GM10266 (cell line): ENCODE results near the gene FCHSD2.

Experiments used
- DNase-seq: peaks from one replicate; pipeline ENCODE4 v3.0.0; 2012; ENCODE audit errors: extremely low spot score
- TF ChIP-seq, protein P1 (sequence below): IDR thresholded peaks from 2 replicates; pipeline ENCODE4 v1.5.1; 2012; ENCODE audit warnings: mild to moderate bottlenecking, low read depth; ENCODE audit not compliant: control insufficient read depth, insufficient read depth; ENCODE audit errors: missing control alignments

The FCHSD2 gene

DNA sequence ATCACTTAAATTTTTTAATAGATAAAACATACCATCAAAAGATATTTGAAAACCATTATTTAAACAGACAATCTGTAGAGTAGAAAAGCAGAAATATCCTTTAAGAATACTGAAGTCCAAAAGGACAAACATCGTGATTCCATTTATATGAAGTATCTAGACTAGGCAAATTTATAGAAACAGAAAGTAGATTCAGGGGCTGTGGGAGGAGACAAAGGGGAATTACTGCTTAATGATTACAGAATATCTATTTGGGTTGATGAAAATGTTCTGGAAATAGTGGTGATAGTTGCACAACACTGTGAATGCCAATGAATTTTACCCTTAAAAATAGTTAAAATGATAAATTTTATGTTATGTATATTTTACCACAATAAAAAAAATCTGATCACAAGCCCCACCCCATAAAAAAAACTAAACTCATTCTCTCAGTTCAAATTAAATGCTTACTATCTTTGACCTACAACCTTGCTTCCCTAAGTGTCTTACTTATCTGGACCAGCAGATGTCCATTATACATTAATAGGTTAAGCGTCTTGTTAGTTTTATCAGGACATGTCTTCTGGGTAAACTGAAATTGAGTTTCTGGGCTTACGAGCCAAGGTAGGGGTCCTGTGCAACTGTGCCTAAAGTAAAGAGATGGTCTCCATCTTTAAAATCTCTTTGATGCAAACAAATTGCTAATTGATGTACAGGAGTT, 86.3 kb downstream of the FCHSD2 start:
- TF ChIP-seq, protein P1, sequence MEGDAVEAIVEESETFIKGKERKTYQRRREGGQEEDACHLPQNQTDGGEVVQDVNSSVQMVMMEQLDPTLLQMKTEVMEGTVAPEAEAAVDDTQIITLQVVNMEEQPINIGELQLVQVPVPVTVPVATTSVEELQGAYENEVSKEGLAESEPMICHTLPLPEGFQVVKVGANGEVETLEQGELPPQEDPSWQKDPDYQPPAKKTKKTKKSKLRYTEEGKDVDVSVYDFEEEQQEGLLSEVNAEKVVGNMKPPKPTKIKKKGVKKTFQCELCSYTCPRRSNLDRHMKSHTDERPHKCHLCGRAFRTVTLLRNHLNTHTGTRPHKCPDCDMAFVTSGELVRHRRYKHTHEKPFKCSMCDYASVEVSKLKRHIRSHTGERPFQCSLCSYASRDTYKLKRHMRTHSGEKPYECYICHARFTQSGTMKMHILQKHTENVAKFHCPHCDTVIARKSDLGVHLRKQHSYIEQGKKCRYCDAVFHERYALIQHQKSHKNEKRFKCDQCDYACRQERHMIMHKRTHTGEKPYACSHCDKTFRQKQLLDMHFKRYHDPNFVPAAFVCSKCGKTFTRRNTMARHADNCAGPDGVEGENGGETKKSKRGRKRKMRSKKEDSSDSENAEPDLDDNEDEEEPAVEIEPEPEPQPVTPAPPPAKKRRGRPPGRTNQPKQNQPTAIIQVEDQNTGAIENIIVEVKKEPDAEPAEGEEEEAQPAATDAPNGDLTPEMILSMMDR, result no peak
- no peak for DNase-seq

DNA sequence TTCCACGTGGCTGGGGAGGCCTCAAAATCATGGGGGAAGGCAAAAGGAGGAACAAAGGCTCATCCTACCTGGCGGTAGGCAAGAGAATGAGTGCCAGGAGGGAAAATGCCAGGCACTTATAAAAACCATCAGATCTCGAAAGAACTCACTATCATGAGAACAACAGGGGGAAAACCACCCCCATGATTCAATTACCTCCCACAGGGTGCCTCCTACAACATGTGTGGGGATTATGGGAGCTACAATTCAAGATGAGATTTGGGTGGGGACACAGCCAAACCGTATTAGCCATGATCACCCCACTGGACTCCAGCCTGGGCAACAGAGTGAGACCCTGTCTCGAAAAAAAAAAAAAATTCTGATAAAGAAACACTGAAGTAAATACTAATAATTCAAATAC, 87.1 kb downstream of the FCHSD2 start:
- TF ChIP-seq, protein P1, result no peak
- DNase-seq, result no peak

DNA sequence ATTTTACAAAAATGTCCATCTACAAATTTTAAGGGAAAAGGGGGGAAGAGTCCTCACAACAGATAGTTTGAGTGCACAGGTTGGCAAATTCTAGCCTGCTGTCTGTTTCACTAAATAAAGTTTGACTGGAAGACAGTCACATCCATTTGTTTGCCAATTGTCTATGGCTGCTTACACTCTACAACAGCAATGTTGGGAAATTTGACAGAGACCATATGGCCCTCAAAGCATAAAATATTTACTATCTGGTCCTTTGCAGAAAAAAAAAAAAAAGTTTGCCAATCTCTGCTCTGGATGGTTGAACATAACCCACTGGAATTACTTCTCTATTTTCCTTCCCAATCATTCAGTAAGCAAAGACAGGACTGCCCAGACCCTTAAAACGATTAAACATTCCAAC, 88.2 kb downstream of the FCHSD2 start:
- TF ChIP-seq, protein P1, result no peak

DNA sequence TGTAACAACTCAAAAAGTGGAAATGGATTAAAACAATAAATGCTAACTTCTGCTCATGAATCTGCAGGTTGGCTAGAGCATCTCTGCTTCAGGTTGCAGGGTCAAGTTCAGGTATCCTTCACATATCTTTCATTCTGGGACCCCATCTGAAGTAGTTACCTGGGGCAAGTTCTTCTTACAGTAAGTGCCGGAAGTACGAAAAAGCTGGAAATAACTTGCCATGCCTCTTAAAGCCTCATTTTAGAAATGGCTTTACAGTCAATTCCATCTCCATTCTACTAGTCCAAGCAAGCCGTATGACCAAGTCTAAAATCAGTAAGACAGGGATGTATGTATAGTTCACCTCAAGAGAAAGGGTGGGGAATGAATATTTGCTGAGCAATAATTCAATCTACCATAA, 93.7 kb downstream of the FCHSD2 start:
- TF ChIP-seq, protein P1, result no peak
- DNase-seq, result no peak

More for the DNA sequence above, 88.2 kb downstream of the FCHSD2 start:
- no peak for DNase-seq

DNA sequence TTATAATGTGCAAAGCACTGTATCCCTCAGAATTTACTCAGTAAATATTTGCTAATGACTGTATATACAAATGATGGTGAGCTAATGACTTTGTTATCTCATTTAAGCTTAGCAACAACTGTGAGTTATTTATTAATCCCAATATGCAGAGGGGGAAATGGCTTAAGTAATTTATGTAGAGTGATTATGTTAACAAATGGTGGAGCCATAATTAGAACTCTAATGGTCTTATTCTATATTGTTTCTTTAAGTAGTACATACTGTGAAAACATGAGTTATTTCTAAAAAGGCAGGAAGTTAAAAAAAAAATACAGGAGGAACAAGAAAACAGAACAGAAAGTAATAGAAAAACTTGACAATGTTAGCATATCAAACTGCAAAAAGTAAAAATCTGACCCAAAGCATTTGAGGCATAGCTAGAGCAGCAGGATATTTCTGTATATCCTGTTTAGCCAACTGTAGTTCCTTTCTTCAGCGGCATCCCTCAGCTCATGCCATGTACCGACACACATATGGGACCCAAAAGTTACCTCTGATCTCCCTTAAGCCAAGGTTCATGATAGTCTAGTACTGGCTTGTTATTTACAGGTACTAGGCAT, 94.2 kb downstream of the FCHSD2 start:
- peak; percentile 14 for DNase-seq
- TF ChIP-seq, protein P1, result no peak

DNA sequence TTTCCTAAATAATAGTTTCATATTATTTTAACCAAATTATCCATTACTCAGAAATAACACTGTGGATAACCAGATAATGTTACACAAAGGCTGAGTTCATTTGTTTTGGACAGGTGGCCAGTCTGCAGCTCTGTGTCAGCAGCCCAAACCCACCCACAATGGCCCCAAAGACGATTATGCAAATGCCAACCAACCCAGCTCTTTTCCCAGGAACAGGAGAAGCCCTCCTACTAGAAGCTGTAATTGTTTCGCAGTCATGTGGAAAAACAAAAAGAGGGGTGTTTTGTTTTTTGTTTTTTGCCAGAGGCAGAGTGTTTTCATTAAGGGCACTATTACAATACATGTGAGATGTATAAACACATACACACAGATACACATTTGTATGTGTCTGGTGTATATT, 102.1 kb downstream of the FCHSD2 start:
- TF ChIP-seq, protein P1, result no peak
- no peak for DNase-seq

DNA sequence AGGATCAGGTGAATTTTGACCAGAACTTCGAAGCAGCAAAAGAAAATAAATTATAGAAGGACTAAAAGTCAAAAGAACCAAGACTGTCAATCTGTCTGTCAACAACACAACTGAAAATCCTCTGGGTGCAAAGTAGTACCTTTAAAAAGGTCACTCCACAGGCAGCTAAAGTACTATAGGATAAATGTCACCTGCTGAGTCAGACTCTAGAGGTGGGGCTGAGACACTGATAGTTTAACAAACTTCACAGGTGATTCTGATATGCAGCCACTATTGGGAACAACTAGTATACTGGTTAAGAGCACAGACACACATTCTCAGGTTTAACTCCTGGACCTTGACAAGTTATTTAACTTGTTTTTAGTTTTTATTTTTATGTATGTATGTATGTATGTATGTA, 107.3 kb downstream of the FCHSD2 start:
- TF ChIP-seq, protein P1, result no peak
- DNase-seq, result no peak
